H1 (cell line): ENCODE data around the gene SLC24A4. TPM values are rescaled to one million over a fixed set of nuclear protein-coding genes. Genes with fewer than 3 reads are reported as not detected.

Experiments
- BACH1 ChIP-seq: IDR thresholded peaks from 2 replicates; pipeline ENCODE4 v1.6.1; 2012; ENCODE audit warnings: low read length, improper control_type of control experiment
- CBX5 ChIP-seq: fragments of 300-800, 300-1000 bp; sonication (generic); IDR thresholded peaks from 2 replicates; pipeline ENCODE4 v1.7.1; 2016; ENCODE audit warnings: antibody characterized with exemption, low read length, low read depth
- polyA plus RNA-seq, 7 experiments: library from polyadenylated mRNA; depleted of rRNA in 3 of 7; stranded (reverse) in 5 of 7; unstranded in 2 of 7; fragments of >200 nt in 5 of 7; fragments of 200-250 nt in 2 of 7; gene quantifications; 1 replicate in 5 of 7; 2 replicates in 1 of 7; 4 replicates in 1 of 7; pipeline versions ENCODE4 v1.2.1 to v1.2.3, GENCODE V29; 2011 to 2013; ENCODE audit warnings: missing spikeins in 2 of 7, mixed read lengths in 2 of 7
- total RNA-seq: library from RNA; stranded (reverse); fragmentation: NEBNext Ultra II Directional; extraction: Animal tissue kit (Norgen Biotek cat#: 25700); gene quantifications from 2 replicates; pipeline ENCODE4 v1.2.1, GENCODE V29; 2021

Gene SLC24A4
- total and polyA plus RNA-seq, 2 of the 8 experiments (the other 6 are each of a cell fraction or from before 2014, with no cell fraction given), result 0.27 to 0.89 TPM

DNA sequence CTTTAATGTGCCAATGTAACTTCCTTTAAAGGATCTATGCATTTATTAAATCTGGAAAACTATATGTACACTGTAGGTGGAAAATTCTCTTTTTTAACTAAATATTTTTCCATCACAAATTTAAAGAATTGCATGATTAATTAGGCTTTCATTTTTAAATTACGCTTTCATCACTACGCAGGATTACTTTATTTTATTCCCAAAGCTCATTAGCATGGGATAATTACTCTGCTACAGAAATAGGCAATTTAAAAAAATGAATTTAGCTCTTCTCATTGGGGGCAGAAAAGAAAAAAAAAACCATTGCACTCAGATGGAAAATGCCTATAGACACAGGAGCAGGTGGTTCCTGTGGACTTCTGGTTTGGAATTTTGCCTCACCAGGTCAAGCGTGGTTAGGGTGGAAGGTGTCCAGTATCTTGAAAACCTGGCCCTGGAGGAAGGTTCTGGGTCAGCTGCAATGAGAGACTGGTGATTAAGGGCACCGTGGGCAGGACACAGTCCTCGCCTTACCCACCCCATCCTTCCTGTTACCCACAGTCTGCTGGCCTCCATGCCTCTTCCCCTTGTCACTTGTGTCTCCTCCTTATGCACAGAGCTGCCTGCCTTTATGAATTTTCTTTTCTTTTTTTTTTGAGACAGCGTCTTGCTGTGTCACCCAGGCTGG, 173.4 kb downstream of the SLC24A4 start (continued):
- TF ChIP-seq CBX5 (no peak), BACH1 (no peak)
